Stomach (tissue), 4 donors: Measurements from ENCODE around the gene PSMC5.
A peak's percentile ranks its signal among the peaks of the same experiment; 100 is the strongest.

ENCODE experiments used
- CTCF ChIP-seq, 7 experiments: fragments of 450-650 bp in 4 of 7; fragments of 200-600 bp in 3 of 7; sonication (generic) in 3 of 7; IDR thresholded peaks; one replicate each; pipeline ENCODE4 v1.5.1; 2016 to 2019; ENCODE audit warnings: antibody characterized with exemption in 7 of 7, control low read depth in 2 of 7, mild to moderate bottlenecking in 1 of 7
- POLR2A ChIP-seq, 4 donors: fragments of 450-650 bp; IDR thresholded peaks; one replicate each; pipeline ENCODE4 v1.6.1; 2016; ENCODE audit warnings: antibody characterized with exemption in 4 of 4, control low read depth in 2 of 4, mild to moderate bottlenecking in 1 of 4, moderate library complexity in 1 of 4
- POLR2AphosphoS5 ChIP-seq, 3 donors: sonication (generic); formaldehyde crosslinking; IDR thresholded peaks; one replicate each; pipeline ENCODE4 v1.6.1; 2016; ENCODE audit warnings: antibody characterized with exemption in 3 of 3

GRCh38 chr17:63838631-63839171 lies 11.5 kb downstream of the PSMC5 start:
- no peak for TF ChIP-seq POLR2A (IDR thresholded peaks at IDR 0.05)
- peak; percentile 79 to 81 (median 79) for TF ChIP-seq POLR2AphosphoS5 (IDR thresholded peaks at IDR 0.05)
- no peak for TF ChIP-seq CTCF (IDR thresholded peaks at IDR 0.05)
